Measurements from ENCODE around the gene RGS19. TPM values are rescaled to one million over a fixed set of nuclear protein-coding genes. Genes with fewer than 3 reads are reported as not detected.

The RGS19 gene
- total RNA-seq, 1 experiment from 2014 or later, result 32.0 TPM

GRCh38 chr20:64035066-64035932, 44.0 kb downstream of the RGS19 start:
- Histone ChIP-seq H3K27me3 (ENCODE audit: control insufficient read depth, insufficient read depth, low read length) (no peaks in the 10 kb centered on the region), H3K9me3 (ENCODE audit: control insufficient read depth, insufficient read depth, low read depth, low read length) (no peaks in the 10 kb centered on the region), H3K4me1 (ENCODE audit: control insufficient read depth, insufficient read depth, low read length) (peaks cover 33% of the 10 kb centered on the region), H3K27ac (ENCODE audit: low read length) (0 out of 2 replicates have a peak overlapping the region, but pooled peaks have one; percentile 2), H3K4me3 (ENCODE audit: low read depth in 2 of 2, low read length in 2 of 2) (no peak overlapping the region), H3K36me3 (ENCODE audit: control insufficient read depth, insufficient read depth, low read length) (0 out of 2 replicates have a peak, but pooled peaks cover 2% of the 10 kb centered on the region)
- DNase-seq (ENCODE audit: low read depth, low spot score), result no peak
- POLR2A ChIA-PET, result no interaction called here
- TSS peak; percentile 35 for BruUV-seq (replicated peaks)
- intact Hi-C loops (cut with micrococcal nuclease; ENCODE audit: unreplicated experiment), result no loop called here
- no peak for TF ChIP-seq CTCF (IDR thresholded peaks at IDR 0.05)
- no peak for TF ChIP-seq REST (IDR thresholded peaks at IDR 0.05; ENCODE audit: insufficient read depth in 1 of 2, low read depth in 2 of 2, low read length in 1 of 2)
- no peak for TF ChIP-seq TCF7L2 (IDR thresholded peaks at IDR 0.05; ENCODE audit: low read depth, low read length)
- TF ChIP-seq SIN3A (IDR thresholded peaks at IDR 0.05; ENCODE audit: borderline replicate concordance, insufficient read depth, low read depth, low read length), result no peak
- TF ChIP-seq POLR2AphosphoS5 (IDR thresholded peaks at IDR 0.05; ENCODE audit: low read depth, low read length), result no peak
- ATAC-seq, result no peak
- CTCF ChIA-PET, result no interaction called here
- in situ Hi-C loops (cut with HindIII; ENCODE audit: low pct_unique_long_range_greater_than_20kb, low sequenced_read_pairs), result no loop called here

GRCh38 chr20:64033981-64034493, 45.3 kb downstream of the RGS19 start:
- 0 out of 2 replicates have a peak, but pooled peaks cover 2% of the 10 kb centered on the region for H3K36me3 ChIP-seq (ENCODE audit: control insufficient read depth, insufficient read depth, low read length)
- no peak for ATAC-seq

More at GRCh38 chr20:64033981-64034493, 45.3 kb downstream of the RGS19 start:
- no peak for DNase-seq (ENCODE audit: low read depth, low spot score)
- ChIA-PET POLR2A (interaction anchor here (0.5 kb wide), 1 partner anchor 49 kb away, joined by 3 read pairs; no protein-coding TSS in a partner anchor), CTCF (interaction anchor here (0.7 kb wide), 1 partner anchor 20 kb away, joined by 3 read pairs; no protein-coding TSS in a partner anchor)
- TF ChIP-seq REST (IDR thresholded peaks at IDR 0.05; ENCODE audit: insufficient read depth in 1 of 2, low read depth in 2 of 2, low read length in 1 of 2) (no peak), CTCF (IDR thresholded peaks at IDR 0.05) (no peak)
- Histone ChIP-seq H3K4me1 (ENCODE audit: control insufficient read depth, insufficient read depth, low read length) (peaks cover 26% of the 10 kb centered on the region), H3K9me3 (ENCODE audit: control insufficient read depth, insufficient read depth, low read depth, low read length) (no peaks in the 10 kb centered on the region), H3K27me3 (ENCODE audit: control insufficient read depth, insufficient read depth, low read length) (no peaks in the 10 kb centered on the region), H3K4me3 (ENCODE audit: low read depth in 2 of 2, low read length in 2 of 2) (no peak overlapping the region), H3K27ac (ENCODE audit: low read length) (no peak overlapping the region)
- BruUV-seq (replicated peaks), result no TSS peak
- intact Hi-C loops (cut with micrococcal nuclease; ENCODE audit: unreplicated experiment), result no loop called here
- in situ Hi-C loops (cut with HindIII; ENCODE audit: low pct_unique_long_range_greater_than_20kb, low sequenced_read_pairs), result no loop called here

Data from Panc1 (cell line).